NCI-H146 treated with DMSO at 0.1 percent for 48 hours (cell line): Measurements from ENCODE around the gene ABCC1.
A peak's percentile ranks its signal among the peaks of the same experiment; 100 is the strongest.
"Not testable (repeated sequence)": the region's sequence is repeated elsewhere in the genome, so short reads cannot be mapped to it uniquely, and the experiment has no call there.

Experiments used
- DNase-seq: peaks from one replicate; lab custom pipeline; 2025; ENCODE audit not compliant: unreplicated experiment; lab: John Stamatoyannopoulos, UW

Gene ABCC1

GRCh38 chr16:16104804-16105141 is 155.4 kb downstream of the ABCC1 start:
- DNase-seq = not testable (repeated sequence)

- DNase-seq = no peak
Observed at GRCh38 chr16:16105646-16106045, 156.2 kb downstream of the ABCC1 start.

- DNase-seq = no peak
Observed at GRCh38 chr16:16106466-16106865, 157.1 kb downstream of the ABCC1 start.

GRCh38 chr16:16107839-16108238 is 158.4 kb downstream of the ABCC1 start:
- no peak for DNase-seq

- DNase-seq = no peak
Observed at GRCh38 chr16:16108759-16109158, 159.3 kb downstream of the ABCC1 start.

- DNase-seq = no peak
Observed at GRCh38 chr16:16109453-16110110, 160.2 kb downstream of the ABCC1 start.

- DNase-seq = no peak
Observed at GRCh38 chr16:16110111-16110490, 160.7 kb downstream of the ABCC1 start.

- DNase-seq = no peak
Observed at GRCh38 chr16:16111639-16112038, 162.2 kb downstream of the ABCC1 start.

GRCh38 chr16:16112450-16113053 is 163.1 kb downstream of the ABCC1 start:
- no peak for DNase-seq

- no peak for DNase-seq
Observed at GRCh38 chr16:16113076-16113475, 163.7 kb downstream of the ABCC1 start.

GRCh38 chr16:16116841-16117240 is 167.4 kb downstream of the ABCC1 start:
- DNase-seq = no peak

GRCh38 chr16:16118337-16118736 is 168.9 kb downstream of the ABCC1 start:
- DNase-seq = no peak

- peak; percentile 88 for DNase-seq
Observed at GRCh38 chr16:16120044-16120381, 170.6 kb downstream of the ABCC1 start.

- peak; percentile 84 for DNase-seq
Observed at GRCh38 chr16:16120382-16121184, 171.2 kb downstream of the ABCC1 start.

GRCh38 chr16:16121185-16121727 is 171.8 kb downstream of the ABCC1 start:
- no peak for DNase-seq

GRCh38 chr16:16122264-16122663 is 172.8 kb downstream of the ABCC1 start:
- DNase-seq = no peak

GRCh38 chr16:16124438-16124837 is 175.0 kb downstream of the ABCC1 start:
- DNase-seq = no peak

GRCh38 chr16:16124974-16125373 is 175.6 kb downstream of the ABCC1 start:
- no peak for DNase-seq

- DNase-seq = no peak
Observed at GRCh38 chr16:16126896-16127295, 177.5 kb downstream of the ABCC1 start.

- no peak for DNase-seq
Observed at GRCh38 chr16:16127469-16128116, 178.2 kb downstream of the ABCC1 start.

GRCh38 chr16:16131204-16131603 is 181.8 kb downstream of the ABCC1 start:
- no peak for DNase-seq

- no peak for DNase-seq
Observed at GRCh38 chr16:16131659-16132058, 182.2 kb downstream of the ABCC1 start.
